Neural crest cell (in vitro differentiated cells): Measurements from ENCODE around the gene NME3. TPM values are rescaled to one million over a fixed set of nuclear protein-coding genes. Genes with fewer than 3 reads are reported as not detected.

Experiments used
- DNase-seq: peaks from one replicate; pipeline ENCODE4 v3.0.0; 2021; ENCODE audit warnings: low read depth, mixed read lengths, low spot score
- H3K27ac Mint-ChIP-seq: one replicate; pipeline ENCODE4 v1.8.0; 2021; ENCODE audit warnings: mild to moderate bottlenecking, mixed read lengths; ENCODE audit not compliant: unreplicated experiment
- H3K27me3 Mint-ChIP-seq: 2 replicates; pipeline ENCODE4 v1.8.0; 2021; ENCODE audit warnings: low read depth, mild to moderate bottlenecking, mixed read lengths
- H3K36me3 Mint-ChIP-seq: 2 replicates; pipeline ENCODE4 v1.8.0; 2021; ENCODE audit warnings: low read depth, mild to moderate bottlenecking, mixed read lengths
- H3K4me1 Mint-ChIP-seq: 2 replicates; pipeline ENCODE4 v1.8.0; 2021; ENCODE audit warnings: mixed read lengths
- H3K4me3 Mint-ChIP-seq: one replicate; pipeline ENCODE4 v1.8.0; 2021; ENCODE audit warnings: mild to moderate bottlenecking, mixed read lengths
- H3K9me3 Mint-ChIP-seq: 2 replicates; pipeline ENCODE4 v1.8.0; 2021; ENCODE audit warnings: mixed read lengths
- total RNA-seq: library from RNA; stranded (reverse); gene quantifications from 2 replicates; pipeline ENCODE4 v1.2.1, GENCODE V29; 2021
- TF ChIP-seq, protein P1 (sequence below): fragments of 200-600 bp; sonication (generic); conservative IDR thresholded peaks from 2 replicates; pipeline ENCODE4 v1.5.0; 2021; ENCODE audit warnings: antibody characterized with exemption, mild to moderate bottlenecking

The NME3 gene
- total RNA-seq, 1 donor from 2014 or later: 35.0 TPM

DNA sequence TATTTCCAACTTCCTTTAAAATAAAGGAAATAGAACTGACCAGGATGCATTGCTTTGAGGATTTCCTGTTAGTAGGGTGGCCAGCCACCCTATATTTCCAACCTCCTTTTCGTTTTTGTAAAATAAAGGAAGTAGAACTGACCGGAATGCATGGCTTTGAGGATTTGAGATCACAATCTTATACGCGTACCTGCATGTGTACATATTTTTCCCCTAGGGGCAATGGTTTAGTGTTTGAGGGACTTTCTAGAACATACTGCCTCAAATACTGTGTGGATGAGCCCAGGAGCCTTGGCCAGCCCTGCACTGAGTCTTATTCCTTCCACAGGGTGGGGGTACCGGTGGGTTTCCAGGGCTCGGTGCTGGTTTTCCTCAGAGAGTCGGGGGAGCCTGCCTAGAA lies 39.7 kb downstream of the NME3 start:
- Mint-ChIP-seq H3K4me1 (no peaks in the 10 kb centered on the region), H3K4me3 (no peak overlapping the region), H3K27ac (no peak overlapping the region), H3K36me3 (peaks cover 5% of the 10 kb centered on the region), H3K9me3 (no peaks in the 10 kb centered on the region), H3K27me3 (no peaks in the 10 kb centered on the region)
- TF ChIP-seq, protein P1, sequence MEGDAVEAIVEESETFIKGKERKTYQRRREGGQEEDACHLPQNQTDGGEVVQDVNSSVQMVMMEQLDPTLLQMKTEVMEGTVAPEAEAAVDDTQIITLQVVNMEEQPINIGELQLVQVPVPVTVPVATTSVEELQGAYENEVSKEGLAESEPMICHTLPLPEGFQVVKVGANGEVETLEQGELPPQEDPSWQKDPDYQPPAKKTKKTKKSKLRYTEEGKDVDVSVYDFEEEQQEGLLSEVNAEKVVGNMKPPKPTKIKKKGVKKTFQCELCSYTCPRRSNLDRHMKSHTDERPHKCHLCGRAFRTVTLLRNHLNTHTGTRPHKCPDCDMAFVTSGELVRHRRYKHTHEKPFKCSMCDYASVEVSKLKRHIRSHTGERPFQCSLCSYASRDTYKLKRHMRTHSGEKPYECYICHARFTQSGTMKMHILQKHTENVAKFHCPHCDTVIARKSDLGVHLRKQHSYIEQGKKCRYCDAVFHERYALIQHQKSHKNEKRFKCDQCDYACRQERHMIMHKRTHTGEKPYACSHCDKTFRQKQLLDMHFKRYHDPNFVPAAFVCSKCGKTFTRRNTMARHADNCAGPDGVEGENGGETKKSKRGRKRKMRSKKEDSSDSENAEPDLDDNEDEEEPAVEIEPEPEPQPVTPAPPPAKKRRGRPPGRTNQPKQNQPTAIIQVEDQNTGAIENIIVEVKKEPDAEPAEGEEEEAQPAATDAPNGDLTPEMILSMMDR: no peak
- no peak for DNase-seq

DNA sequence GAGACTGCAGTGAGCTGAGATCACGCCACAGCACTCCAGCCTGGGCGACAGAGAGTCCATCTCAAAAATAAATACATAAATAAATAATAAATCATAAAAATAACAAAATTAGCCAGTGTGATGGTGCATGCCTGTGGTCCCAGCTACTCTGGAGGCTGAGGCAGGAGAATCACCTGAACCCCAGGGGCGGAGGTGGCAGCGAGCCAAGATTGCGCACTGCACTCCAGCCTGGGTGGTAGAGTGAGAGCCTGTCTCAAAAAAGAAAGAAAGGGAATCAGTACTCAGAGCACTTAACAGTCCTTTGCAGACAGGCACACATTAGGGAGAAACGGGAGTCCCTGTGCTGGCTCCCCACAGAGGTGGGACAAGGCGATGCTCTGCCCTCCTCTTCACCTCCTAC lies 40.3 kb downstream of the NME3 start:
- H3K27me3 Mint-ChIP-seq: no peaks in the 10 kb centered on the region
- H3K27ac Mint-ChIP-seq: no peak overlapping the region
- no peak for DNase-seq
- no peaks in the 10 kb centered on the region for H3K4me1 Mint-ChIP-seq
- TF ChIP-seq, protein P1: no peak
- H3K36me3 Mint-ChIP-seq: peaks cover 5% of the 10 kb centered on the region
- no peak overlapping the region for H3K4me3 Mint-ChIP-seq
- H3K9me3 Mint-ChIP-seq: no peaks in the 10 kb centered on the region

DNA sequence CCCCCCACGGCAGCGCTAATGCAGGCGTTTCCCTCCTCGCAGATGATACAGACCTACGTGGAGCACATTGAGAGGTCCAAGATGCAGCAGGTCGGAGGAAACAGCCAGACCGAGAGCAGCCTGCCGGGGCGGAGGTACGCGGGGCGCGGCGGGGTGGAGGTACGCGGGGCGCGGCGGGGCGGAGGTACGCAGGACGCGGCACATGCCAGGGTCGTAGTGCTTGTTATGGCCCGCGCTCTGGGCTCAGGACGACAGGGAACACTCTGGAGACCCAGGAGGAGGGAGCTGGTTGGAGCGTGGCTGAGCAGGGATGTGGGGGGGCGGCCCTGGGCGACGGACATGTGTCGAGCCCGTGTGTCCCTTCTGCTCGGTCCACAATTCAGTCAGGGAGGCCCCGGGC lies 41.9 kb downstream of the NME3 start:
- Mint-ChIP-seq H3K4me3 (no peak overlapping the region), H3K27me3 (no peaks in the 10 kb centered on the region), H3K9me3 (no peaks in the 10 kb centered on the region), H3K4me1 (no peaks in the 10 kb centered on the region), H3K36me3 (peaks cover 5% of the 10 kb centered on the region), H3K27ac (peak overlapping the region; percentile 50)
- TF ChIP-seq, protein P1: no peak
- no peak for DNase-seq

DNA sequence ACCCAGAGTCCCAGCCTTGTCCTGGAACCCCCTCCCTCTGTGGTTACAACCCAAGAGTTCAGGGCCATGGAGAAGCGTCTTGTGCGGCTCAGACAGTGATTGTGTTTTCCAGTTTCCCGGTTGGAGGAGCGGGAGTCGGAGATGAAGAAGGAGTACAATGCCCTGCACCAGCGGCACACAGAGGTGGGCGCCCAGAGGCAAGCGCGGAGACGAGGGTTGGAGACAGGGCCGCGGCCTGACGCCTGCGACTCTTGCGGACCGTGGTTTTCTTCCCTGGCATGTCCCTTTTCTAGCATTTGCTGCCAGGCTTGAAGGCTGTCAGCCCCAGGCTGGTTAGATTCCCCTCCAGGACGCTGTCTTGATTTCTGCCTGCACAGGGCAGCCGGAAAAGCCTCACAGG lies 42.3 kb downstream of the NME3 start:
- Mint-ChIP-seq H3K4me3 (no peak overlapping the region), H3K27ac (peak overlapping the region; percentile 50)

DNA sequence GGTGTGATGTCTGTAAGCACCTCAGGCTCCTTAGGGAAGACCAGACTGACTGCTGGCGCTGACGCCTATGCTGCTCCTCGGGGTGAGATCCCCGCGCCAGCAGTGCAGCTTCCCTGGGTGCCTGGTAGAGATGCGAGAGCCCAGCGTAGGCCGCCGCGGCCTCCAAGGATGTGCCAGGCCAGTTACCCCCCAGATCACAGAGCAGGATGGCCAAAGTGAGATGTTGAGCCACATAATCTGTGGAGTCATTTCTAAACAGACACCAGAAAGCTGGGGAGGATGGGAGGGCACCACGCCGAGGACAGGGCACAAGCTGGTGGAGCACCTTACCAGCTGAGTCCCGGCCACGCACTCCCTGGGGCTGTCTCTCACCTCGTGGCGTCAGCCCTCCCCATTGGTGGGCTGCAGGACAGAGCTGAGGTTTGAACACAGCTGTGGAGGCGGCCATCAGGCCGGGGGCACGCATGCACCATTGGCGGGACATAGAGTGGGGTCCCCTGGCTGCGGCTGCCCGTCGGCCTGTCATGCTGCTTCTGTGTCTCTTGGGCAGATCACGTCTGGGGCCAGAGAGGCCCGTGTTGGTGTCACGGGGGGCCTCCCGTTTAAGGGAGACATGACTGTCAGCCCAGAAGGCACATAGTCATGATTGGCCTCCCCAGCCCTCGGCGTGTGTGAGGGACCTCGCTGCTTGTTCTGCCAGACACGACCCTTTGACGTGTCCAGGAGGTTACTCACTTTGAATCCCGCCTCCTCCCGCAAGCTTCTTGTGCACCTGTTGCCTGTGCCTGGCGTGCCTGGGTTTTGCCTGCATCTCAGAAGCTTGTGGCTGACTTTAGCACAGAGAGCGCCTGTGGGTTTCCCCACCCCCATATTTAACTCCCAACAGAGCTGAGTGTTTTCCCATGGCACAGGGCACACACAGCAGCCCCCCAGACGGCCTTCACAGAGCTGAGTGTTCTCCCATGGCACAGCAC lies 43.4 kb downstream of the NME3 start:
- no peak for DNase-seq
- H3K9me3 Mint-ChIP-seq: no peaks in the 10 kb centered on the region
- H3K4me3 Mint-ChIP-seq: no peak overlapping the region
- H3K4me1 Mint-ChIP-seq: peaks cover 7% of the 10 kb centered on the region
- H3K36me3 Mint-ChIP-seq: peaks cover 5% of the 10 kb centered on the region
- H3K27me3 Mint-ChIP-seq: no peaks in the 10 kb centered on the region
- H3K27ac Mint-ChIP-seq: no peak overlapping the region
- TF ChIP-seq, protein P1: no peak

More for the DNA sequence above, 42.3 kb downstream of the NME3 start:
- Mint-ChIP-seq H3K9me3 (no peaks in the 10 kb centered on the region), H3K4me1 (no peaks in the 10 kb centered on the region), H3K36me3 (peaks cover 5% of the 10 kb centered on the region), H3K27me3 (no peaks in the 10 kb centered on the region)
- no peak for DNase-seq
- TF ChIP-seq, protein P1: no peak
